CD4-positive, alpha-beta T cell treated with Interleukin-6 for 4 hours (primary cell): ENCODE data around the gene CCL26.
"Not testable (repeated sequence)": the region's sequence is repeated elsewhere in the genome, so short reads cannot be mapped to it uniquely, and the experiment has no call there.

Experiments
- DNase-seq: peaks from one replicate; pipeline ENCODE4 v3.0.0-alpha.2; 2020; ENCODE audit warnings: mixed read lengths

CCL26 gene

DNA sequence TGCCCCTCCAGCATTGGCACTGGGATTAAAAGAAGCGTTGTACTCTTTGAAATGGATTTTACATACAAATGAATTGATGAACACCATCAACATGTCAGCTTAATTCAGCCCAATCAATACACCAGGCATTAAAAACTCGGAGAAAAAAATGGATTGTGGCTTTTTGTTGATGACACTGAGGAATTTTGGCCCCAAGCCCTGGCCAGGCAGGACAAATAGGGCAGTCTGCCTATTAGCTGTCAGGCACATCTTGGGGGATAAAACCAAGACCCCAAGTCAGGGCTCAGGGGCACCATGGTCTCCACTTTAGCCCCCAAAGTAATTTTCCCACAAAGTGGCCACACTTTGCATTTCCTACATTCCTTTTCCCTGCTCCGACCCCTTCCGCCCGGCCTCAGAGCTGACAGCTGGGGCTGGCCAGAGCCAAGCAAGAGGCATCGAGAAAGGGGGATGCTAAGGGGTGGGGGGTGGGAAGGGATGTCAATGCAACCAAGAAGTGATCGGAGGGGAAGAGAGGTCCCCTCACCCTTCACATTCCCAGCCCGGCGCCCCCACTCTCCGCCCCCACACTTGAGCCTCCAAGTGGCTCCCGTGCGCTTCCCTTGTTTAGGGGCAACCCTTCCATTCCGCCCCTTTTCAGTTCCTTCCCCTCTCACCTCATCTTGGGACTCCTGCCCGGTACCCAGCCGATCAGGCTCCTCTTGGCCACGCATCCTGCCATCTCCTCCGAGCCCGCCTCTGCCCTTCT is 34.0 kb downstream of the CCL26 start:
- no peak for DNase-seq

DNA sequence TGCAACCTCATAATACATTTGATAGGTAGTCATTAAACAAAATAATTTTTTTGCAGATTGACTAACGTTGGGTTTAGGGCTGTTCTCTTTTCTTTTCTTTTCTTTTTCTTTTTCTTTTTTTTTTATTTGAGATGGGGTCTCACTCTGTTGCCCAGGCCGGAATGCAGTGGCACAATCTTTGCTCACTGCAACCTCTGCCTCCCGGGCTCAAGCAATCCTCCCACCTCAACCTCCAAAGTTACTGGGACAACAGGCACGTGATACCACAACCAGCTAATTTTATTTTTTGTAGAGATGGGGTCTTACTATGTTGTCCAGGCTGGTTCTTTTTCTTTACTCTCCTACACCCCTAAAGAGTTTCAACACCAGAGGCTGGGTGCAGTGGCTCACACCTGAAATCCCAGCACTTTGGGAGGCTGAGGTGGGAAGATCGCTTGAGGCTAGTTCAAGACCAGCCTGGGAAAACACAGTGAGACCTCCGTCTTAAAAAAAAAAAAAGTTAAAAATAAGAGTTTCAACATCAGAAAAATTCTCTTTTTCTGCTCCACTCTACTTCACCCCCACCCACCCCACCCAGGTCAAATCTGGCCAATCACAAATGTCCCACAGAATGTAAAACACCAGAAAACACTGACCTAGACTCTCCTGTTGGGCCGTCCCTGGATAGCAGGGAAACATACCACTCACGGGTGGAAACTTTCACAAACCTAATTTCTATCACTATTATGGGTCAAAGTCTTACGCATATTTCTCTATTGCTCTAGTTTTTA is 36.2 kb downstream of the CCL26 start:
- no peak for DNase-seq

DNA sequence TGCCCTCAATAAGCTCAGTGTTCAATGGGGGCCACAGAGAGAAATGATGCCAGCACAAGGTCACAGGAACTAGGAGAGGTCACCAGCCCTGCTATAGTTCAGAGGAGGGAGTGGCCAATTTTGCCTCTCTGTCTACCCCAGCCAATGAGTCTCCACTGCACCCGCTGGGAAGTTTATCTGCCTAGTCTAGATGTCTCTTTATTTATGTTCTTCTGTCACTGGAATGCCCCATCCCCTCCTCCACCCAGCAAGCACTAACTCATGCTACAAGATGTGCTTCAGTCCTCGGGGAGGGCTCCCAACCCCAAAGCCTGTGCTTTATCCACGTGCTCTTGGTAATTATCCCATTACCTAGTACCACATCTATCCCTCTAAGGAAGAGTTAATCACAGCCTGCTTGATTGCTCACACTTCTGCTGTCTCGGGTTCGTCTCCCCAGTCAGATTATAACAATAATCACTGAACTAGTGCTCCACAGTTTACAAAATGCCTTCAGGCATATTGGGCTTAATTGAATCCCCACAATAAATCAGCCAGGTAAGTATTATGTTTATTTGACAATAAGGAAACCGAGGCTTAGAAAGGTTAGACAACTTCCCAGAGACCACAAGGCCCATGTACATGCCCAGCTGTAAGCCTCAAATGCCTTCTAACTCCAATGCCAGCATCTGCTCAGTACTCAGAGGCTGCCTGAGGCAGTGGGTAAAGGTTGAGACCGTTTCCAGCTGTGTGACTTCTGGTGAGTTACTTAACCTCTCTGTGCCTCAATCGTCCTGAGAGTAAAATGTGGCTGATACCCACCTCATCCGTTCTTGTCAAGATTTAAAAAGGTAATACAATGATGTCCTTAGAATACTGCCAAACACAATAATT is 37.2 kb downstream of the CCL26 start:
- no peak for DNase-seq

DNA sequence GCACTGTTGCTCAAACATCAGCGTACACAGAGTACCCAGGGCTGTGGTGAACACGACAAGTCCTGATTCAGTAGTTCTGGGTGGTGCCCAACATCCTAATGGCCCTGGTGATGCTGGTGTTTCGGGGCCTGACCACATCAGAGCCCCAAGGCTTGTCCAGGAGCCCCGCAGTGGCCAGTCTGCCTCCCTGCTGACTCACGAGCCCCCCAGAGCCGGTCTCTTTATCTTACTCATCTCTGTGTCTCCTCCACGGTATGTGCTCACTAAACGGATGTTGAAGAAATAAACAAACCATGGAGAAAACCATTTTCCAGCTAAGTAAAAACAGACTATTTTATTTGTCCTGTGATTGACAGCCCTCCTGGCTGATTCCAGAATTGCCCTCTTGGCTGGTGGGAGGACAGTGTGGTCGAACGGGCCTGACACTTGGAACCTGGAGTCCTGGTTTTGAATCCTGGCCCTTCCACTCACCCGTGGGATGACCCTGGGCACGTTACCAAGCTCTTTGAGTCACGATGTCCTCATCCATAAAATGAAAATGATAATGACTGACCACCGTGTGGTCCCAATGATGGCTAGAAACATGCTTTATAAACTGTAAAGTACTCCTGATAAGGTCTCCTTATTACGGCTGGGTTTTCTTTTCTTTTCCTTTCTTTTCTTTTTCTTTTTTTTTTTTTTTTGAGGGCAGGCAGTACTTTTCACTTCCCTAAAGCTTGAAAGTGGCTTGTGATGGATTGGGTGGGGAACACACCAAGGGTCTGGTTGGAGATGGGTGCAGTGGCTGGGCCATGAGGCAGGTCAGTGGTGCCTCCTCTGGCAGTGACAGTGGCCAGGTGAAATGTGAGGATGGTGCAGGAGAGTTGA is 39.0 kb downstream of the CCL26 start:
- no peak for DNase-seq

DNA sequence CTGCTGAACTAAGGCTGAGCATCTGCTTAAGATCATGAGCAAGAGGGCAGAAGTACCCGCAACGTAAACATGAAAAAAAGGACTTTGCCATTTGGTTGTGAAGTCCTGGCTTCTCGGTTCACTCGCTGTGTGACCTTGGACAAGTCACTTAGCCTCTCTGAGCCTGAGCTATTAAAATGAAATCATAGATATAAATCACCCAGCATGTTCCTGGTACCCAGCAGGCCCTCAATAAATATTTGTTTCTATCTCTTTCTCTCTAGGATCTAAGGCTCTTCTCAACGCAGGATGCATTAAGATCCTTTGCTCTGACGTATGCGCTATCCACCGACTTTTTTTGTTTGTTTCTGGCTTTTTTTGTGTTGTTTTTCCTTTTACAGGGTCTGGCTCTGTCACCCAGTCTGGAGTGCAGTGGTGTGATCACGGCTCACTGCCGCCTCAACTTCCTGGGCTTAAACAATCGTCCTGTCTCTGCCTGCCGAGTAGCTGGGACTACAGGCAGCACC is 39.9 kb downstream of the CCL26 start:
- no peak for DNase-seq

DNA sequence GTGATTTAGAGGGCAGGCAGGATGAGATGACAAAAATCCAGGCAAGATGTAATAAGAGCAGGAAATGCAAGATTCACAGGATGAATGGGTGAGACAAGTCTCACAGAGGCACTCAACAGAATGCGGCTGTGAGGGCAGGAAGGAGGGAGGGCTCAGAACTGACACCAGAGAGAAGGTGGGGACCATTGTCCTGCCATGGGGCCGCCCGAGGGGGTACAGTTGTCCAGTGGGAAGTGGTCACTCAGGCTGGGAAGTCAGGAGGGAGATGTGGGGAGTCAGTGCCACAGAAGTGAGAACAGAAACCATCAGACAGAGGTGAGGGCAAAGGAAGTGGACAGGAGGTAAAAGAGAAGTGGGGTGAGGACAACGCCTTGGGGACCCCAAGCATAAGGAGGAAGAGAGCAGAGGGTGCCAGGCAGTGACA is 42.1 kb downstream of the CCL26 start:
- DNase-seq: no peak

DNA sequence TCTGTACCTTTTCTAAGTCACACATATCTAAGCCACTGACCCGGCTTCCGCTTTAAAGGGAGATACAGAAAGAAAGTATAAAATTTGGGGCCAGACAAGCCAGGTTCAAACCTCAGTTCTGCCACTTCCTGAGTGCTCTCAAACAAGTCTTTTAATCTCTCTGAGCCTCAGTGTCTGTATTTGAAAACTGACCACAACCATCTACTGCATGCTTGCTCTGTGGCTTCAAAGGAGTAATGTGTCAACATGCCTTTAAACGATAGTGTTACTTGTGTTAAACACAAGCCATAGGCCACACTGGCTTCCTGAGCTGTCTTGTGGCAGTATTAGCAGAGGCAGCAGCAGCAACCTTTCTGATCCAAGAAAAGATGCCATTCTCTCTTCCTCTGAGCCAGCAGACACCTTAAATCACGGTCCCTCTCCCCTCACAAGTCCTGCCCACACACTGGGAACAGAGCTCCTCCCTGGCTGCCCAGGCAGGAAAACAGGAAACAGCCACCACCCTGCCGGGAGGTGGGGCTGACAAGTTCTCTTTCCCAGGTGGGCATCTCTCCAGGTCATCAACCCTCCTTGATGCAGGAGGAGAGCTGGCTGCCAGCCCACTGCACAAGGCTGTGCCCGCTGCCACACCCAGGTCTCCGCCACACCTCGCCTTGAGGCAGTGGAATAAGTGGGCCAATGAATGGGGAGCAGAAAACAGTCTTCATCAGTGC is 44.0 kb downstream of the CCL26 start:
- DNase-seq: peak; percentile 32

DNA sequence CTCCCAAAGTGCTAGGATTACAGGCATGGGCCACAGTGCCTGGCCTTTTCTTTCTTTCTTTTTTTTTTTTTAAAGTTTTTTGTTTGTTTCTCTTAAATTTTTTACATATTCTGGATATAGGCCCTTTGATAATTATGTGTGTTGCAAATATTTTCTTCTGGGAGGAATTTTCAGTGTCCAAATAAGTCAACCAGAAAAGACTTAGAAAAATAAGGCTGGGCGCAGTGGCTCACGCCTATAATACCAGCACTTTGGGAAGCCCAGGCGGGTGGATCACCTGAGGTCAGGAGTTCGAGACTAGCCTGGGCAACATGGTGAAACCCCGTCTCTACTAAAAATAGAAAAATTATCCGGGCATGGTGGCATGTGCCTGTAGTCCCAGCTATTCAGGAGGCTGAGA is 44.7 kb downstream of the CCL26 start:
- not testable (repeated sequence) for DNase-seq

DNA sequence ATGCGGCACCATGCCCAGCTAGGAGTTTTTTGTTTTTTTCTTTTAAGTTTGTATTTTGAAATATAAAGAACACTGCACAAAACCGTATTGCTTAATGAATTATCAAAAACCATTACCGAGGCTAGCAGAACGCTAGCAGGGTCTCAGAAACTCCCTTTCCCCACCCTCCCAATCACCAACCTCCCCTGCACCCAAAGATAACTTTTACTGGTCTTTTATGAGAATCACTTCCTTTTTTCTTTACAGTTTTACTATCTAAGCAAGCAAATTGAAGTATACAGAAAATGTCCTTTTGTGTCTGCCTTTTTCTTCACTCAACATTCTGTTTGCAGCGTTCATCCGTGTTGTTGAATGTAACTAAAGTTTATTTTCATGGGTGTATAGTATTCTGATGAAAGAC is 46.7 kb downstream of the CCL26 start:
- no peak for DNase-seq

DNA sequence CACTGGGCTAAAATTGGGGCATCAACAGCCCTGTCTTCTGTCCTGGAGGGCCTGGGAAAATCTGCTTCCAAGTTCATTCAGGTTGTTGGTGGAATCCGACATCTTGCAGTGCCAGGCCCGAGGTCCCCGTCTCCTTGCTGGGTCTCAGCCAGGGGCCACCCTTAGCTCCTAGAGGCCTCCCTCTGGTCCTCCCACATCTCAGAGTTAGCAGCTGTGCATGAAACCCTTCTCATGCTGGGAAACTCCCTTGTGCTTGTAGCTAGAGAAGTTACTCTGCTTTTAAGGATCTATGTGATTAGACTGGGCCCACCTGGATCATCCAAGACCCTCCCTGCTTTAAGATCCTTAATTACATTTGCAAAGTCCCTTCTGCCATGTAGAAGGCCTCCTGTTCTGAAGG is 48.6 kb downstream of the CCL26 start:
- no peak for DNase-seq

DNA sequence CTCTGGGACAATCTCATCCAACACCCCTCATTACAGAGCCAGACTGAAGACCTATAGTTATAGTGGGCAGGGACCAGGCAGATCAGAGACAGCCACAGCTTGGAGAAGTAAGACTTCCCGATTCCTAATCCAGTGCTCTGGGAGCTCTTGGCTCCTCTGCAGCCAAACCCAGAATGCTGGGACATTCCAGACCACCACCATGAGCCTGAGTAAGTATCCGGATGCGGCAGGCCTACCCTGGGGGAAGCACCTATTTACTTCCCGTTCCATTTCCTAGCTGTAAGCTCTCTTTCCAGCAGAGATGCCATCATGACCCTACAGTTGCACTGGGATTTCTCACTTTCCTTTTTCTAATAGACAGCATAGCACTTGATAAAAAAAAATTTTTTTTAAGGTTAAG is 49.6 kb downstream of the CCL26 start:
- DNase-seq: no peak

DNA sequence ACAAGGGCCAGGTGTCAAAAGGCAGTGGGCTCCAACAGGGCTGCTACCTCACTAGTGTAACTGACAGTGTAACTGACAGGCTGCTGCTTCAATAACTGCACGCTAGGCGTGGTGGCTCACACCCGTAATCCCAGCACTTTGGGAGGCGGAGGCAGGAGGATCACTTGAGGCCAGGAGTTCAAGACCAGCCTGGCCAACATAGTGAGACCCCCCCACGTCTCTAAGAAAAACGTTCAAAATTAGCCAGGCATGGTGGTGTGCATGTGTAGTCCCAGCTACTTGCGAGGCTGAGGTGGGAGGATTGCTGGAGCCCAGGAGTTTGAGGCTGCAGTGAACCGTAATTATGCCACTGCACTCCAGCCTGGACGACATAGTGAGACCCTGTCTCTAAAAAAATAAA is 50.1 kb downstream of the CCL26 start:
- DNase-seq: not testable (repeated sequence)

DNA sequence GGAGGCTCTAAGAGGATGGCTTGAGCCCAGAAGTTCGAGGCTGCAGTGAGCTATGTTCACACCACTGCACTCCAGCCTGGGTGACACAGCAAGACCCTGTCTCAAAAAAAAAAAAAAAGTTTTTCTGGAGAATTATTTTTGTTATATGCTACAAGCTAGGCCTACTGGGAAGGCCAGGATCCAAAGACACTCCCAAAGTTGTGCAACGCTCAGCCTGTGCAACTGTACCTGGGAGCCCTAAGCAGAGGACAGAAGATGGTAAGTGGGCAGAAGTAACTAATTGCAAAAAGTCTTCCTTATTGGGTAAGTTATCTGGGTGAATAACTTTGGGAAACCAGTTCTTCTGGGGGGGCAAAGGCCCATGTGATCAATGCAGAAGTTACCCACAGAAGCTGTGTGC is 50.6 kb downstream of the CCL26 start:
- no peak for DNase-seq

DNA sequence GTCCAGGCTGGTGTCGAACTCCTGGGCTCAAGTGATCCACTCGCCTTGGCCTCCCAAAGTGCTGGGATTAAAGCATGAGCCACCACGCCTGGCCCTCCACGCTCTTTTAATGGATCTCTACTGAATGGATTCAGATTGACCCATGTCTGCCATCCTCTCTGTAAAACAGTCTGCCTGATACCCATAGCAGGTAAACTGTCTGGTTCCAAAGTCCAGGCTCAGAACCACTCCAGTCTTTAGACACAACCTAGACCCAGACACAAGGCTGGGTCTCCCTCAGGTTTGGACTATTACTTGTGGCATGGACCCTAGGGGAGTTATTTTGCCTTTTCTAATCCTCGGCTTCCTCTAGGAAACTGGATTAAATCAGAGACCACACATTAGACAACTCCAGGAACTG is 52.4 kb downstream of the CCL26 start:
- no peak for DNase-seq
